Cardiac septum (tissue), 1 donor: ENCODE measurements around the gene METTL25. TPM values are rescaled to one million over a fixed set of nuclear protein-coding genes. Genes with fewer than 3 reads are reported as not detected.

Source experiments
- DNase-seq: peaks from one replicate; pipeline ENCODE4 v3.0.0-alpha.2; 2020; ENCODE audit warnings: low spot score
- intact Hi-C: fragments of 100-400 bp; cut with DNase I; formaldehyde crosslinking; loops from one replicate; pipeline ENCODE4 v1.14.0; 2022
- total RNA-seq: library from RNA; stranded (reverse); fragmentation: NEBNext Ultra II Directional; extraction: Animal tissue kit (Norgen Biotek cat#: 25700); gene quantifications from one replicate; pipeline ENCODE4 v1.2.1, GENCODE V29; 2021
- donor health status: DM: no; HTN: no; CAD: no.

METTL25 gene
- total RNA-seq, 1 donor from 2014 or later: 17.8 TPM

GRCh38 chr12:82383930-82384552 is 25.7 kb downstream of the METTL25 start:
- intact Hi-C loops: no loop called here
- no peak for DNase-seq

GRCh38 chr12:82398879-82399278 is 40.5 kb downstream of the METTL25 start:
- no peak for DNase-seq
- intact Hi-C loops: no loop called here

- DNase-seq: no peak
- intact Hi-C loops: no loop called here
Observed at GRCh38 chr12:82400819-82401218, 42.5 kb downstream of the METTL25 start.

GRCh38 chr12:82406651-82407050 is 48.3 kb downstream of the METTL25 start:
- DNase-seq: no peak
- intact Hi-C loops: no loop called here

GRCh38 chr12:82407481-82407880 is 49.2 kb downstream of the METTL25 start:
- DNase-seq: no peak
- intact Hi-C loops: no loop called here

GRCh38 chr12:82408844-82409243 is 50.5 kb downstream of the METTL25 start:
- intact Hi-C loops: no loop called here
- no peak for DNase-seq

GRCh38 chr12:82411546-82412230 is 53.4 kb downstream of the METTL25 start:
- no peak for DNase-seq
- intact Hi-C loops: no loop called here

- no peak for DNase-seq
- intact Hi-C loops: no loop called here
Observed at GRCh38 chr12:82412246-82412645, 53.9 kb downstream of the METTL25 start.

GRCh38 chr12:82414044-82414443 is 55.7 kb downstream of the METTL25 start:
- intact Hi-C loops: no loop called here
- no peak for DNase-seq

GRCh38 chr12:82414926-82415325 is 56.6 kb downstream of the METTL25 start:
- DNase-seq: no peak
- intact Hi-C loops: no loop called here

- intact Hi-C loops: no loop called here
- no peak for DNase-seq
Observed at GRCh38 chr12:82415402-82415801, 57.1 kb downstream of the METTL25 start.

GRCh38 chr12:82425241-82425640 is 66.9 kb downstream of the METTL25 start:
- intact Hi-C loops: no loop called here
- DNase-seq: no peak

GRCh38 chr12:82426081-82426480 is 67.8 kb downstream of the METTL25 start:
- no peak for DNase-seq
- intact Hi-C loops: no loop called here

GRCh38 chr12:82426586-82426985 is 68.3 kb downstream of the METTL25 start:
- intact Hi-C loops: no loop called here
- no peak for DNase-seq

GRCh38 chr12:82430541-82431145 is 72.3 kb downstream of the METTL25 start:
- intact Hi-C loops: no loop called here
- no peak for DNase-seq

- no peak for DNase-seq
- intact Hi-C loops: no loop called here
Observed at GRCh38 chr12:82434392-82434911, 76.1 kb downstream of the METTL25 start.

GRCh38 chr12:82436354-82436753 is 78.0 kb downstream of the METTL25 start:
- DNase-seq: no peak
- intact Hi-C loops: no loop called here

GRCh38 chr12:82437744-82438143 is 79.4 kb downstream of the METTL25 start:
- no peak for DNase-seq
- intact Hi-C loops: no loop called here

- no peak for DNase-seq
- intact Hi-C loops: no loop called here
Observed at GRCh38 chr12:82438356-82438755, 80.0 kb downstream of the METTL25 start.

- intact Hi-C loops: no loop called here
- no peak for DNase-seq
Observed at GRCh38 chr12:82440885-82441284, 82.6 kb downstream of the METTL25 start.
